CD4-positive, CD25-positive, alpha-beta regulatory T cell (primary cell): ENCODE measurements around the gene LATS2. TPM values are rescaled to one million over a fixed set of nuclear protein-coding genes. Genes with fewer than 3 reads are reported as not detected.

Experiments used
- ATAC-seq, 2 donors: fragments of 150-1000 bp; cut with Tn5 transposase; one replicate each; pipeline ENCODE4 v1.10.0; 2021; ENCODE audit warnings: low read depth in 2 of 2, moderate number of reproducible peaks in 2 of 2, moderate library complexity in 1 of 2
- DNase-seq, 3 donors: peaks; one replicate each; pipeline versions ENCODE4 v3.0.0 to v3.0.0-alpha.2; 2012 to 2022; ENCODE audit warnings: mixed read lengths in 1 of 3
- H3K27ac ChIP-seq: one replicate; pipeline ENCODE4 v1.7.0; 2013; ENCODE audit warnings: mild to moderate bottlenecking, low read length; ENCODE audit not compliant: insufficient read depth, poor library complexity, severe bottlenecking
- H3K27me3 ChIP-seq: one replicate; pipeline ENCODE4 v1.7.0; 2013; ENCODE audit warnings: low read length; ENCODE audit not compliant: control insufficient read depth, insufficient read depth
- H3K36me3 ChIP-seq: one replicate; pipeline ENCODE4 v1.7.0; 2013; ENCODE audit warnings: mild to moderate bottlenecking, low read length, moderate library complexity; ENCODE audit not compliant: control insufficient read depth, insufficient read depth
- H3K4me1 ChIP-seq: 2 replicates; pipeline ENCODE4 v1.7.0; 2013; ENCODE audit warnings: mild to moderate bottlenecking, low read length; ENCODE audit not compliant: insufficient read depth, control insufficient read depth, poor library complexity, severe bottlenecking
- H3K4me3 ChIP-seq: one replicate; pipeline ENCODE4 v1.7.0; 2013; ENCODE audit warnings: low read depth, mild to moderate bottlenecking, low read length, moderate library complexity
- H3K9me3 ChIP-seq, 2 experiments: 1 replicate in 1 of 2; 2 replicates in 1 of 2; pipeline ENCODE4 v1.7.0; 2013; ENCODE audit warnings: low read length in 2 of 2, mild to moderate bottlenecking in 1 of 2, moderate library complexity in 1 of 2; ENCODE audit not compliant: control insufficient read depth in 2 of 2
- H3K27ac Mint-ChIP-seq, 3 donors: one replicate each; pipeline ENCODE4 v1.8.0; 2020 to 2022; ENCODE audit warnings: mild to moderate bottlenecking in 3 of 3, mixed read lengths in 3 of 3, moderate library complexity in 2 of 3
- H3K27me3 Mint-ChIP-seq: one replicate; pipeline ENCODE4 v1.8.0; 2022; ENCODE audit warnings: mild to moderate bottlenecking, mixed read lengths
- H3K36me3 Mint-ChIP-seq: one replicate; pipeline ENCODE4 v1.8.0; 2020; ENCODE audit warnings: mixed read lengths
- H3K4me1 Mint-ChIP-seq, 4 donors: one replicate each; pipeline ENCODE4 v1.8.0; 2020 to 2022; ENCODE audit warnings: mixed read lengths in 4 of 4, mild to moderate bottlenecking in 1 of 4
- H3K4me3 Mint-ChIP-seq, 4 donors: one replicate each; pipeline ENCODE4 v1.8.0; 2020 to 2022; ENCODE audit warnings: mild to moderate bottlenecking in 4 of 4, mixed read lengths in 4 of 4, moderate library complexity in 3 of 4
- H3K9me3 Mint-ChIP-seq, 7 donors: one replicate each; pipeline ENCODE4 v1.8.0; 2020 to 2022; ENCODE audit warnings: mixed read lengths in 7 of 7, mild to moderate bottlenecking in 3 of 7, moderate library complexity in 2 of 7
- polyA plus RNA-seq, 4 donors: library from polyadenylated mRNA; unstranded; fragments of 300-500 nt; fragmentation: Illumina TruSeq; gene quantifications; one replicate each; pipeline ENCODE4 v1.2.3, GENCODE V29; 2021
- total RNA-seq: library from RNA; stranded (reverse); gene quantifications from one replicate; pipeline ENCODE4 v1.2.3, GENCODE V29; 2022

LATS2 gene
- total and polyA plus RNA-seq, 5 donors from 2014 or later = 0.35 TPM; not detected in 4

DNA sequence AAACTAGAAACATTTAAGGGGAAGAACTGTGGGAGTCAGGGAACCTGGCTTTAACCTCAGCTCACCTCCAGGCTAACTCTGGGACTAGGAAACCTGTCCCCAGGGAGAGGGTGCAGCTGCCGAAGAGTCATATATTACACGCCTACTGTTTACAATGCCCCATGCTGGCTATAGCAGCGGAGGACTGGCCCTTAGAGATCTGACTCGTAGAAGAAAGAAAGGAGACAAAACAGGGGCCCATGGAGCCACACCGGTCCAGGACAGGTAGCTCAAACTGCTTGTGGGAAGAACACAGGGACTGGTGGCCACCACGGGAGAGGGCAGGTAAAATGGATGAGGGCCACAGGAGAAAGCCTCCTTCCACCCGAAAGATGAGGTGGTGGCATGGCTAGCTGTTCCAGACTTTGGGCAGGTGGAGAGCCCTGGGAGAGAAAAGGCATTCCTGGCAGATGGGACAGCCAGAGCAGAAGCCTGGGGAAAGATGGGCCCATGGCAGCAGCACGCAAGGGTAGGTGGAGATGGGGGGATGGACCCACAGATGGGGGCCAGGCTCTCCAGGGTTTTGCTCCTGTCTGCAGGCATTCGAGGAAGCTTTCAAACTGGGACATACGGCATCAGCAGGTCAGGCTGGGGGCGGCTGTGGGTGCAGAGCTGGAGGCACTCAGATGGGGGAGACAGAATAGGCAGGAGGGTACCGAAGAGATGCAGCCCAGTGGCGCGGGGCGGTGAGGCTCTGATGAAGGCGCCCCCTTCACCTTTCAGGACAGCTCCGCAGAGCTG, 69.5 kb downstream of the LATS2 start:
- H3K4me3 Mint-ChIP-seq = no peak overlapping the region
- H3K4me1 Mint-ChIP-seq = no peaks in the 10 kb centered on the region
- peak overlapping the region in 1 of 3 donors; percentile 57 for H3K27ac Mint-ChIP-seq

DNA sequence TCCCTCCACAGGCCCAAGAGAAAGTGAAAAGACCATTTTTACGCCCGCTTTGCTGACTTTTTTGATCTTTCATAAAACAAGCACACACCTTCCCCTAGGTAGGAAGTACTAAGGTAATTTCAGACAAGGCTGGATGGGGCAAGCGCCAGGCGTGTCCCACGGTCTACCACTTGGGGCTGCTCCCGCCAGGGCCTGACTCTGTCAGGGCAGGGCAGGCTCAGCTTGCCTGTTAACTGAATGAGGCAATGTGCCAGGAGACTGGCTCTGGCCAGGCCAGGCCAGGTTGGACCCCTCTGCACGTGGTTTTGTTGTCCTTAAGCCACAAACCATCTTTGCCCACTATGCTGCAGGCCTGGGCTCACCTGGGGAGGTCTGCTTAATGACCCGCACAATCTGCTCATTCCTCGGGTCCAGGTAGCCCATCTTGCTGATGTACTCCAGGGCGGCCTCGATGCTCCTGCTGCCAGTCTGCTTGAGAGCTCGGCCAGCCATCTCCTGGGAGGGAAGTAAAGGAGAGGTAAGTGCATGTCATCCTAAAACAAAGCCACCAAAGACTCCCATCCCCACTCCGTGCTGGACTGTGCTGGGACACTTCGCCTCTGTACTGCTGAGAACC, 70.4 kb downstream of the LATS2 start:
- H3K9me3 Mint-ChIP-seq = no peaks in the 10 kb centered on the region
- Histone ChIP-seq H3K27me3 (no peaks in the 10 kb centered on the region), H3K4me3 (no peak overlapping the region), H3K36me3 (no peaks in the 10 kb centered on the region), H3K9me3 (no peaks in the 10 kb centered on the region), H3K27ac (no peak overlapping the region), H3K4me1 (no peaks in the 10 kb centered on the region)
- no peaks in the 10 kb centered on the region for H3K36me3 Mint-ChIP-seq
- no peak overlapping the region for H3K27ac Mint-ChIP-seq
- ATAC-seq (no peak), DNase-seq (no peak)
- no peaks in the 10 kb centered on the region for H3K4me1 Mint-ChIP-seq
- H3K27me3 Mint-ChIP-seq = peaks cover 16% of the 10 kb centered on the region
- H3K4me3 Mint-ChIP-seq = no peak overlapping the region

More for the DNA sequence above, 69.5 kb downstream of the LATS2 start:
- H3K9me3 ChIP-seq = no peaks in the 10 kb centered on the region
- no peaks in the 10 kb centered on the region for H3K36me3 ChIP-seq
- no peaks in the 10 kb centered on the region for H3K27me3 ChIP-seq
- no peak overlapping the region for H3K27ac ChIP-seq
- no peak overlapping the region for H3K4me3 ChIP-seq
- DNase-seq (no peak), ATAC-seq (no peak)
- H3K4me1 ChIP-seq = no peaks in the 10 kb centered on the region
- Mint-ChIP-seq H3K27me3 (peaks cover 9% of the 10 kb centered on the region), H3K9me3 (no peaks in the 10 kb centered on the region), H3K36me3 (no peaks in the 10 kb centered on the region)

DNA sequence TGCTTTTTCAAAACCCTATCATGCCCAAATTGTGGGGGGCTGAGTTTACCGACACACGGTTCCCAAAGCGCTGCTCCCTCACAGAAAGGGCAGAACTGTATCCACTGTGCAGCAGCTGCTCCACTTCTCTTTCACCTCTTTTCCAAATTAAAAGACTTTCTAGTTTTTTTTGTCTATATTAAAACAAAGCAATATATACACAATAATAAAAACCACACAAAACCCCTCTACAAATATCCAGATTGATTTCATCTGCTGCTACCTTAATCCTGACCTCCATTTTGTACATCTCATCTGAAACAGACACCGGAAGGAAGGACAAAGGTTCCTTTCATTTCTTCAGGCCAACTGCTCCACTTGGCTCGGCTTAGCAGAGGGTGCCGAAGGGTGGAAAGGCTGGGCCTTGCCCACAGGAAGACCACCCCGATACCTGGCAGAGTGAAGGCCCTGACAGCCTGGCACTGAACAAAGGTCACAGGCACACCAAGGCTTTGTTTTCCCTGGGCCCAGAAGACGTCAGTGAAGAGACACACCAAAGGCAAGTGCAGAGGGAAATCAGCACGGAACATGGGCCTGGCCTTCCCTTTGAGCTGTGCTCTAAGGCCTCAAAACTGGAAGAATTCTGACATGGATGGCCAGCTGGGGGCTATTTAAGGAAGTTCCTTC, 71.6 kb downstream of the LATS2 start:
- Histone ChIP-seq H3K4me3 (no peak overlapping the region), H3K9me3 (no peaks in the 10 kb centered on the region), H3K27ac (no peak overlapping the region), H3K36me3 (no peaks in the 10 kb centered on the region), H3K27me3 (no peaks in the 10 kb centered on the region), H3K4me1 (no peaks in the 10 kb centered on the region)
- DNase-seq (no peak), ATAC-seq (no peak)
- Mint-ChIP-seq H3K27me3 (peaks cover 20% of the 10 kb centered on the region), H3K4me3 (no peak overlapping the region), H3K27ac (no peak overlapping the region), H3K4me1 (no peaks in the 10 kb centered on the region), H3K9me3 (no peaks in the 10 kb centered on the region), H3K36me3 (no peaks in the 10 kb centered on the region)

DNA sequence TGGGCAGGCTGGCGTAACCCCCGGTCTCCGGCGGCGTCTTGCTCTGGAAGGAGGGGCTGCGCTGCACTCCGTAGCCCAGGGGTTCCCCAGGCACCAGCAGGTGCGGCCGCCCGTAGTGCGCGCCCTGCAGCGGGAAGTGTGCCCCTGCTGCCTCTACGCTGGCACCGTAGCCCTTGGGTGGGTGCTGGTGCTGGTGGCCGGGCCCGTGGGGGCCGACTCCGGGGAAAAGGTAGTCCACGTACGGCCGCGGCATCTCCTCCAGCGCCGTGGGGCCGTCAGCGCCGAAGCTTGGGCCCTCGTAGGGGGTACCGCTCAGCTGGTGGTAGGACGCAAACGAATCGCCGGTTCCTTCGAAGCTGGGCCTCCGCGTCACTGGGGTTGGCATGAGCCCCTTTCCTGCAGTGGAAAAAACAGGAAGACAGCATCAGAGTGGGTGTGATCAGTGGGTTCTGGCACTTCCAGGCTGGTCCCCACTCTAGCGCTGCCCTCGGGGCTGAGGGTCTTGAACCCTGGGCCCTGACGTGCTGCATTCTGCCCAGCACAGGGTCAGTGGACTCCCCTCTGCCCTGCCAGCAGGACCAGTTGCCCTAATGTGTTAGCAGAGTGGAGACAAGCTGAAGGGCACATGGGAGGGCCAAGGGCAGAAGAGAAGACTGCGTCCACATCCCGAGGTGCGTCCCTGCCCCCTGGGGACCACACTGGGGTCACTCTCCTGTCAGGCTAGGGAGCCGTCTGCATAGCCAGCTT, 72.3 kb downstream of the LATS2 start:
- H3K4me3 Mint-ChIP-seq = no peak overlapping the region
- H3K27ac ChIP-seq = no peak overlapping the region
- H3K4me1 ChIP-seq = no peaks in the 10 kb centered on the region
- H3K4me3 ChIP-seq = no peak overlapping the region
- peaks cover 20% of the 10 kb centered on the region for H3K27me3 Mint-ChIP-seq
- no peaks in the 10 kb centered on the region for H3K9me3 ChIP-seq
- DNase-seq (no peak), ATAC-seq (no peak)
- H3K27ac Mint-ChIP-seq = no peak overlapping the region
- no peaks in the 10 kb centered on the region for H3K4me1 Mint-ChIP-seq
- H3K36me3 ChIP-seq = no peaks in the 10 kb centered on the region
- H3K36me3 Mint-ChIP-seq = no peaks in the 10 kb centered on the region
- no peaks in the 10 kb centered on the region for H3K27me3 ChIP-seq
- no peaks in the 10 kb centered on the region for H3K9me3 Mint-ChIP-seq

DNA sequence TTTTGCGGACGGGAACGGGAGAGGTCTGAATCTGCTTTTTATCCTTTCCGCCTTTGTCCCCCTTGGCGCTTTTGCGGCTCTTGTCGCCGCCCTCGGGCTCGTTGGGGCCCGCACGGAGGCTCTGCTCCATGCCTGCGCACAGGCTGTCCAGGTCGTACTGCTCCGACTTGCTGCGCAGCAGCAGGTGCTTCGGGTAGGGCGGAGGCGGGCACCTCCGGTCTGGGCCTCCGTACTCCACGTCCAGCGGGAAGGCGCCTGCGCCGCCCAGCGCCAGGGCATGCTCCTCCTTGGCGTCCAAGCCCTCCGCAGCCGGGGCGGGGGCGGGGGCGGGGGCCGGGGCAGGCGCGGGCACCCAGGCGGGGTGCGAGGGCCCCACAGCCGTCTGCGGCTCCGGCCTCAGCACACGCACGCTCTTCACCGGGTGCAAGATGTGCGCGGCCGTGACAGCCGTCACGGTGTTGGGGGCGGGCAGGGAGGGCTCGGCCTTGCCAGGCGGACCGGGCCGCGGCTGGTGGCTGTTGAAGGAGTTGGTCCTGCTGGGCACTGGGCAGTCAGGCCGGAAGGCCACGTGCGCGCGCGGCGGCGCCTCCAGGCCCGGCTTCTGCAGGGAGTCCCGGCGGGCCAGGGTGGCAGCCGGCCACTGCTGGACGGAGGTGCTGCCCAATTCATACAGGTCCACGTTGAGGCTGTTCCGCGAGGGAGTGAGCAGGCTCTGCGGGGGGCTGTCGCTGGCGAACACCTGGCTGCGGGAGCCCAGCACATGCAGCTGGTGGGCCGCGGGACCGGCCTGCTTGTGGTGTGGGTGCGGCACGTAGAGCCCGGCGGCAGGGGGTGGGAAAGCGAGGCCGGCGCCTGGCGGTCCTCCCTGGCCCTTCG, 73.1 kb downstream of the LATS2 start:
- Histone ChIP-seq H3K9me3 (no peaks in the 10 kb centered on the region), H3K27me3 (no peaks in the 10 kb centered on the region), H3K27ac (no peak overlapping the region), H3K36me3 (no peaks in the 10 kb centered on the region), H3K4me3 (no peak overlapping the region), H3K4me1 (no peaks in the 10 kb centered on the region)
- no peak for DNase-seq
- Mint-ChIP-seq H3K36me3 (no peaks in the 10 kb centered on the region), H3K27ac (no peak overlapping the region), H3K9me3 (no peaks in the 10 kb centered on the region), H3K27me3 (peaks cover 19% of the 10 kb centered on the region), H3K4me3 (no peak overlapping the region), H3K4me1 (no peaks in the 10 kb centered on the region)
- ATAC-seq = no peak

DNA sequence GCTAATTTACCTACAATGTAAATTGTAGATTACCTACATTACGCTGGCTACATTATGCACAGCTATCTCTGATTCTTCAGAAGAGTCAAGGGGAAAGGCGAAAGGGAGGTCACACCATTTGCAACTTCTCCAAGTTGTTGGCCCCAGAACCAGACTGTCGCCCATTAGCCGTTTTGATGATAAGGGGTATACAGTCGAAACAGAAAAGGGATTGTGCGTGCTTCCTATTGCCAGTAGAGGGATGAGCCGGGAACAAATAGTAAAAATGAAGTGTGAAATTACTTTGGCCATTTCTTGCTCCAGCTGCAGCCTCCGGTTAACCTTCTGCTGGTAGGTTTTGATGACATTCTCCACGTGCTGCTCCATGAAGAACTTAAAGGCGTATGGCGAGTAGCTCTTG, 73.8 kb downstream of the LATS2 start:
- Mint-ChIP-seq H3K4me1 (no peaks in the 10 kb centered on the region), H3K4me3 (no peak overlapping the region), H3K27me3 (peaks cover 15% of the 10 kb centered on the region), H3K9me3 (no peaks in the 10 kb centered on the region), H3K27ac (no peak overlapping the region), H3K36me3 (no peaks in the 10 kb centered on the region)
- DNase-seq (no peak), ATAC-seq (no peak)
- Histone ChIP-seq H3K4me1 (no peaks in the 10 kb centered on the region), H3K9me3 (no peaks in the 10 kb centered on the region), H3K36me3 (no peaks in the 10 kb centered on the region), H3K27me3 (no peaks in the 10 kb centered on the region), H3K27ac (no peak overlapping the region), H3K4me3 (no peak overlapping the region)

DNA sequence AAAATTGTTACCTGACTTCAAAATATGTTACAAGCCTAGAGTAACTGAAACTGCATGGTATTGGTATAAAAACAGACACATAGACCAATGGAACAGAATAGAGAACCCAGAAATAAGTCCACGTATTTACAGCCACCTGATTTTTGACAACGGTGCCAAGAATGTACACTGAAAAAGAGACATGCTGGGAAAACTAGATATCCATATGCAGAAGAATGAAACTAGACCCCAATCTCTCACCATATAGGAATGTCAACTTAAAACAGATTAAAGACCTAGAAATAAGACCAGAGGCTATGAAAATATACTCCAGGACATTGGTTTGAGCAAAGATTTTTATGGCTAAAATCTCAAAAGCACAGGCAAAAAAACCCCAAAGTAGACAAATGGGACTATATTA, 76.5 kb downstream of the LATS2 start:
- no peaks in the 10 kb centered on the region for H3K9me3 Mint-ChIP-seq
- no peaks in the 10 kb centered on the region for H3K36me3 Mint-ChIP-seq
- H3K27me3 ChIP-seq = no peaks in the 10 kb centered on the region
- DNase-seq (no peak), ATAC-seq (no peak)
- no peaks in the 10 kb centered on the region for H3K4me1 Mint-ChIP-seq
- no peaks in the 10 kb centered on the region for H3K36me3 ChIP-seq
- H3K4me3 ChIP-seq = no peak overlapping the region
- H3K27me3 Mint-ChIP-seq = peaks cover 12% of the 10 kb centered on the region
- H3K27ac ChIP-seq = no peak overlapping the region
- H3K27ac Mint-ChIP-seq = no peak overlapping the region
- H3K9me3 ChIP-seq = no peaks in the 10 kb centered on the region
- no peaks in the 10 kb centered on the region for H3K4me1 ChIP-seq
- no peak overlapping the region for H3K4me3 Mint-ChIP-seq
